Measurements from ENCODE around the gene MXI1. TPM values are rescaled to one million over a fixed set of nuclear protein-coding genes. Genes with fewer than 3 reads are reported as not detected.

Gene MXI1
- total RNA-seq, 3 donors from 2014 or later = 75.4 to 137 (median 79.5) TPM

- no peak overlapping the region for H3K4me3 ChIP-seq
- DNase-seq (ENCODE audit: low spot score in 2 of 2) = no peak
- TF ChIP-seq, protein P1, sequence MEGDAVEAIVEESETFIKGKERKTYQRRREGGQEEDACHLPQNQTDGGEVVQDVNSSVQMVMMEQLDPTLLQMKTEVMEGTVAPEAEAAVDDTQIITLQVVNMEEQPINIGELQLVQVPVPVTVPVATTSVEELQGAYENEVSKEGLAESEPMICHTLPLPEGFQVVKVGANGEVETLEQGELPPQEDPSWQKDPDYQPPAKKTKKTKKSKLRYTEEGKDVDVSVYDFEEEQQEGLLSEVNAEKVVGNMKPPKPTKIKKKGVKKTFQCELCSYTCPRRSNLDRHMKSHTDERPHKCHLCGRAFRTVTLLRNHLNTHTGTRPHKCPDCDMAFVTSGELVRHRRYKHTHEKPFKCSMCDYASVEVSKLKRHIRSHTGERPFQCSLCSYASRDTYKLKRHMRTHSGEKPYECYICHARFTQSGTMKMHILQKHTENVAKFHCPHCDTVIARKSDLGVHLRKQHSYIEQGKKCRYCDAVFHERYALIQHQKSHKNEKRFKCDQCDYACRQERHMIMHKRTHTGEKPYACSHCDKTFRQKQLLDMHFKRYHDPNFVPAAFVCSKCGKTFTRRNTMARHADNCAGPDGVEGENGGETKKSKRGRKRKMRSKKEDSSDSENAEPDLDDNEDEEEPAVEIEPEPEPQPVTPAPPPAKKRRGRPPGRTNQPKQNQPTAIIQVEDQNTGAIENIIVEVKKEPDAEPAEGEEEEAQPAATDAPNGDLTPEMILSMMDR (IDR thresholded peaks at IDR 0.05) = no peak
- TF ChIP-seq POLR2AphosphoS5 (IDR thresholded peaks at IDR 0.05) (no peak), POLR2A (IDR thresholded peaks at IDR 0.05) (no peak)
- H3K36me3 ChIP-seq = no peaks in the 10 kb centered on the region
- no peaks in the 10 kb centered on the region for H3K9me3 ChIP-seq
- no peaks in the 10 kb centered on the region for H3K27me3 ChIP-seq
- intact Hi-C loops (cut with DNase I; ENCODE audit: low total_unique reads) = no loop called here
- H3K27ac ChIP-seq = no peak overlapping the region
- no peaks in the 10 kb centered on the region for H3K4me1 ChIP-seq
Measured at GRCh38 chr10:110252151-110252550, 44.7 kb downstream of the MXI1 start.

- Histone ChIP-seq H3K36me3 (no peaks in the 10 kb centered on the region), H3K9me3 (no peaks in the 10 kb centered on the region), H3K27me3 (no peaks in the 10 kb centered on the region), H3K27ac (no peak overlapping the region), H3K4me1 (no peaks in the 10 kb centered on the region), H3K4me3 (no peak overlapping the region)
- no peak for DNase-seq (ENCODE audit: low spot score in 2 of 2)
- TF ChIP-seq, protein P1 (IDR thresholded peaks at IDR 0.05) = no peak
- TF ChIP-seq POLR2AphosphoS5 (IDR thresholded peaks at IDR 0.05) (no peak), POLR2A (IDR thresholded peaks at IDR 0.05) (no peak)
- intact Hi-C loops (cut with DNase I; ENCODE audit: low total_unique reads) = no loop called here
Measured at GRCh38 chr10:110254467-110254866, 47.1 kb downstream of the MXI1 start.

GRCh38 chr10:110258542-110258941 lies 51.1 kb downstream of the MXI1 start:
- H3K27me3 ChIP-seq = no peaks in the 10 kb centered on the region
- no peaks in the 10 kb centered on the region for H3K9me3 ChIP-seq
- intact Hi-C loops (cut with DNase I; ENCODE audit: low total_unique reads) = no loop called here
- no peak for TF ChIP-seq POLR2A (IDR thresholded peaks at IDR 0.05)
- TF ChIP-seq, protein P1 (IDR thresholded peaks at IDR 0.05) = no peak
- no peak for TF ChIP-seq POLR2AphosphoS5 (IDR thresholded peaks at IDR 0.05)
- no peaks in the 10 kb centered on the region for H3K4me1 ChIP-seq
- H3K36me3 ChIP-seq = no peaks in the 10 kb centered on the region
- DNase-seq (ENCODE audit: low spot score in 2 of 2) = no peak
- H3K27ac ChIP-seq = no peak overlapping the region
- no peak overlapping the region for H3K4me3 ChIP-seq

GRCh38 chr10:110259317-110259716 lies 51.9 kb downstream of the MXI1 start:
- Histone ChIP-seq H3K4me1 (no peaks in the 10 kb centered on the region), H3K36me3 (no peaks in the 10 kb centered on the region), H3K27me3 (no peaks in the 10 kb centered on the region), H3K4me3 (no peak overlapping the region), H3K9me3 (no peaks in the 10 kb centered on the region), H3K27ac (no peak overlapping the region)
- intact Hi-C loops (cut with DNase I; ENCODE audit: low total_unique reads) = no loop called here
- TF ChIP-seq POLR2A (IDR thresholded peaks at IDR 0.05) = no peak
- TF ChIP-seq, protein P1 (IDR thresholded peaks at IDR 0.05) = no peak
- no peak for TF ChIP-seq POLR2AphosphoS5 (IDR thresholded peaks at IDR 0.05)
- DNase-seq (ENCODE audit: low spot score in 2 of 2) = no peak

GRCh38 chr10:110260746-110261477 lies 53.5 kb downstream of the MXI1 start:
- no peak for DNase-seq (ENCODE audit: low spot score in 2 of 2)
- intact Hi-C loops (cut with DNase I; ENCODE audit: low total_unique reads) = no loop called here
- H3K9me3 ChIP-seq = no peaks in the 10 kb centered on the region
- H3K36me3 ChIP-seq = no peaks in the 10 kb centered on the region
- peak overlapping the region; percentile 30 to 43 for H3K27ac ChIP-seq
- H3K27me3 ChIP-seq = no peaks in the 10 kb centered on the region
- no peak overlapping the region for H3K4me3 ChIP-seq
- TF ChIP-seq POLR2AphosphoS5 (IDR thresholded peaks at IDR 0.05) = no peak
- TF ChIP-seq, protein P1 (IDR thresholded peaks at IDR 0.05) = no peak
- no peak for TF ChIP-seq POLR2A (IDR thresholded peaks at IDR 0.05)
- no peaks in the 10 kb centered on the region for H3K4me1 ChIP-seq
